SK-MEL-5 (cell line): ENCODE results near the gene RPS27L. TPM values are rescaled to one million over a fixed set of nuclear protein-coding genes. Genes with fewer than 3 reads are reported as not detected.
A peak's percentile ranks its signal among the peaks of the same experiment; 100 is the strongest.

ENCODE experiments used
- DNase-seq: peaks from one replicate; pipeline ENCODE4 v3.0.0-alpha.2; 2016; ENCODE audit warnings: low read depth, low spot score
- in situ Hi-C: cut with HindIII; loops from 2 replicates; pipeline ENCODE4 v1.10.0; 2016; ENCODE audit warnings: low sequenced_read_pairs, high pct_unique_total_duplicates, low pct_unique_long_range_greater_than_20kb
- total RNA-seq: library from RNA; depleted of rRNA; stranded (reverse); fragments of >200 nt; shearing (Covaris generic); gene quantifications from 2 replicates; pipeline ENCODE4 v1.2.3, GENCODE V29; 2014

Gene RPS27L
- total RNA-seq, 1 experiment from 2014 or later, result 373 TPM

DNA sequence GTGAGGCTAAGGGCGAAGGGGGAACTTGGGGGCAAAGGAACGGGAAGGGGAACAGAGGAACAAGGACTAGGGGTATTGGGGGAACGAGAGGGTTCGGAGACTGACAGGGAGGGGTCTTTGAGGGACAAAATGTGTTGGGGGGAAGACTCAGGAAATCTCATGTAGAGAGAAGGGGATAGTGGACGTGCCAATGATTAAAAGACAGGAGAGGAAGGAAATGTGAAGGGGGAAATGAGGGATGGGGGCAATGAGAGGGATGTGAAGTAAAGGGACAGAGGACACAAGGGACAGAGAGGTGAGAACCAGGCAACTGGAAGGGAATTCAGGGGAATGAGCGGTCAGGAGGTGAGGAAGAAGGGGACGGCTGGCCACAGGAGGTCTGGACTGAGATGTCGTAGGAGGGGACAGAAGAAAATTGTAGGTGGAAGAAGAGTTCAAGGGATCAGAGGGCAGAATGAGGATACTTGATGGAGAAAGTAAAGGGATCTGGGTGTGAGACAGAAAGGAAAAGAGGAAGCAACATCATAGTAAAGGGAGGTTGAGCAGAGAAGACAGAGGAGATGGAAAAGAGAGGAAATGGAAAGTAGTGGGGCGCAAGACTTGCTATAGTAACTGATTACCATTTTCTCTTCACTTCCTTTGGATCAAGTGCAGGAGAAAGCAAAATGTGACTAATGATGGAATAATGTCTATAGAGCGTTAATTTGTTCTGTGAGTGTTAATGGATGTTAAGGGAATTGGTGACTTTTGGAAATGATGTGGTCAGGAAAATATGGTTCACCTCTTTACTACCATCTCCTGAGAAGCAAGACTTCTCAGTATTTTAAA, 32.9 kb upstream of the RPS27L start:
- no peak for DNase-seq
- in situ Hi-C loops, result no loop called here

DNA sequence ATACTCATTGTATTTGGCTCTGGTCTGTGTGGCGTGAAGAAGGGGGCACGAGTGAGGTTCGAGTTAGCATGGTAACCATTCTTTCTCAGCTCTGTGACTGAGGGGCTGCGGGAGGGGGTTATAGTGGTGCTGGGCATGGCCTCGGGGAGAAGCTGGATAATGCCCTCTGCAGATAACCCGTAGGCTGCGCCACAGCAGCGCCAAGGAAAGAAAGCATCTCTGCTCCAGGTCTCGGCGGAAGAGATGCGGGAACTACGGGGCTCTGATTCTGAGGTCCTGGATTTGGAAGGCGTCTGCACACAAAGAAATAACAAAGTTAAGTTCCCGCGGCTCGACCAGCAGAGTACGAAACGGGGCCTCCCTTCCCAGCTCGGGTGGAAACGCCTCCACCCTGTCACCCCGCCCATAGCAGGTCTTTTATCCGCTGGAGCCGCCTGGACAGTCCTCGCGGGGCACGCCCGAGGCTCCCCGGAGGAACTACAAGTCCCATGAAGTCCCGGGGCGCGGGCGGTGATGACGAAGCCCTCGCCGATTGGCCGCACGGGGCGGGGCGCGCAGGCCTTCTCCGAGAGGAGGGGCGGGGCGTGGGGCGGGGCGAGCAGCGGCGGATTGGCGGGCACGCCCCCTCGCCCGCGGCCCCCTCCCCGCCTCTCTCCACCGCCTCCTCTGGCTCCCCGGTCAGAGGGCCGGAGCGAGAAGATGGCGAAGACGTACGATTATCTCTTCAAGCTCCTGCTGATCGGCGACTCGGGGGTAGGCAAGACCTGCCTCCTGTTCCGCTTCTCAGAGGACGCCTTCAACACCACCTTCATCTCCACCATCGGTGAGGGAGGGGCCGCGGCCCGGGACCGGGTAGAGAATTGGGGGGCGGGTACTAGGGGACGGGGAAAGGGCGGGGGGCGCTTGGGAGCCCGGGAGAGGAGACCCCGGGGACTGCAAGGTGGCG, 31.9 kb upstream of the RPS27L start, which contains the start of gene RAB8B:
Gene RAB8B (plus strand): TSS at position 681 of the 946 bp plus-strand sequence. CDS start 19 bp downstream, at position 700.
- peak; percentile 94 for DNase-seq
- in situ Hi-C loops, result no loop called here

DNA sequence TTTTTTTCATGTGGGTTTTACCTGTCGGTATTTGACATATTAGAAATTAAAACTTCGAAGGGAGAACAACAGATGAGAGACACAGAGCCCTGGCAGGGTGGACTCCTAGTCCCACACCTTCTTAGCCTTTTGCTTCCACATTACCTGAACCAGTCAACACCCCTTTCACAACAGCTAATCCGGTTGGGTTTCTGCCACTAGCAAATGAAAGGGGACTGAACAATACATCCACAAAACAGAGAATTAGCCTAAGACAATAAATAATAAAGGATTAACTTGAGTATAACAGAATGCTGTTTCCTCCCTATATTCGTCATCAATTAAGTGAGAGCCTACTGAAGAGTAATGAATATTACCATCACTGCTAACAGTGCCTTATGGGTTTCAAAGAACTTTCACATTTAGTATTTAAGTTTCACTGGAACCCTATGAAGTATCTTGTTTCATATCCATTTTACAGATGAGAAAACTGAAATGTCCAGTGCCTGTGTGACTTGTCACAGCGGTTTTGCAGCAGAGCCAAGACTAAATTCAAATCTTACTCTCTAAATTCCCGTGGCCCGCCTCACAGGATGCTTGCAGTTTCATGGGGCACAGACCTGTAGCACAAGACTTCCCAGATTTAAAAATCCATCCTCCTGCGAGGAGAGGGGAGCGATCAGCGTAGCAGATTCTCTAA, 31.1 kb upstream of the RPS27L start:
- in situ Hi-C loops, result no loop called here
- DNase-seq, result no peak

DNA sequence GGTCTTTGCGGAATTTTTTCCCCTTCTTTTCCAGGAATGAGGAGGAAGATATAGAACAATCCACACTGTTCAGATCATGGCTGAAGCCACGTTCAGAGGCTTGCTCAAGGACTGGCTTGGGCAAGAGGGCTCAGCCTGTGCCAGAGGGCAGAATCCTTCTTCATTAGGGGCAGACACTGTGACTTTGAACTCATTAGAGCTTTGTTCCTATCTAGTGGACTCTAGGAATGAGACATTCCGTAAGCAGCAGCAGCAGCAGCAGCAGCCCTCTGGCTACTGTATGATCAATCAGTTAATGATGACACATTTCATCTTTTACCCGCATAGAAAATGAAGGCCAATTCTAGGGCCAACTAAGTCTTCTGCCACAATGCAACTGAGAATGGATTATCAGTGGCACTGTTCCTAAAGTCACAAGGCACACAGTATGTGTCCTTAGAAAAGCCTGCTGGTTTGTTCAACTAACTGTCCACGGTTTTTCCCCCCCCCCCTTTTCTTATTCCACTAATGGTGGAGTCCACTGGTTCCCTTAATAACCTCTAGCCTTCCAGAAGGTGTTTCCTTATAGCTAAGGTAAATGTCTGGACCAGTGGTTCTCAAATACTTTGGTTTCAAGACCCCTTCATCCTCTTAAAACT, 30.4 kb upstream of the RPS27L start:
- in situ Hi-C loops, result no loop called here
- no peak for DNase-seq

DNA sequence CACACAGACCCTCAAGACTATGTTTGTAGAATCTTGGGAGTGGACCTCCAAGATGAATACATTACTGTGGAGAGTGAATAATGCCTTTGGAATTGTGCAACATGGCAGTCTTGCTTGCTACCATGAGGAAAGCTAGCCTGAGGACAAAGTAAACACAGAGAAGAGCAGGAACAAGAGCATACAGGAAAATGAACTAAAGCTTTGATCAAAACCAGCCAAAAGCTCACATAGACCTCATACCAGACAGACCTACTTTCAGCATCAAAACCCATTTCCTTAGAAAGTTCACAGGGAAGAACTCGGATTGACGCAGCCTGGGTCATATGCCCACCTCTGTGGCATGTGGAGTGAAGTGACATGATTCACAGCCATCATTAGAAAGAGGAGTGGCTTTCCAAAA, 28.8 kb upstream of the RPS27L start:
- peak; percentile 86 for DNase-seq
- in situ Hi-C loops, result no loop called here

DNA sequence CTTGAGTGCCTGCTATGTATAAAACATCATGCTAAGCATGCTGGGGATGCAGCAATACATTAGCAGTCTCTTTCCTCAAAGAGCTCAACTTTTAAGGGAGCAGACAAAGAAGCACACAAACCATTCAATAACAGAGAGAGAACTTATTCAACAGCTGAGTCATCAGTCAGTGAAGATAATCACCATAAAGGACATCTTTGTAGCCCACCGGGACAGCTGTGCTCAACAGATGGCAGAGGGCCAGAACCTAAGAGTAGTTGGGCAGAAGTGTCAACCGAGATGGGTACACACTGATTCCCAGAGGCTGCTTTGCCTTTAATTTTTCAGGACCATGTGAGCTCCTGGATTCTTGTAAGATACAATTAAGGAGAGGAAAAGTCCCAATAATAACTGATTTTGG, 27.9 kb upstream of the RPS27L start:
- DNase-seq, result peak; percentile 93
- in situ Hi-C loops, result no loop called here

DNA sequence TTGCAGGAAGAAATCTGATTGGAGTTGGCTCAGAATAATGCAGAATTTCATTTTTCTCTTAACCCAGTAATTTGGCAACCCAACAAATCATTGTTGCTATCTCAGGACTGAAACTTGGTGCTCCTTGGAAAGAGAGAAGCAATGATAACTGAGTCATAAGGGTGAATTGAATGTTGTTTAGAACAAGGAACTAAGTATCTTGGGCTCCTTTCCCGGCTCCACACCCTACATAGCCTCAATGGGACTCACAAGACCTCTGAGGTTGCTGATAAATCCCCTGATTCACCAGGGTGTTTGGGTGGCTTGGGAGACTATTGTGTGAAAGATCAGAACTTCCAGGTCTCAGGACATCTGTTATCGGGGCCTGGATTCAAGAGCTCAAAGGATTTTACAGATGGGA, 24.4 kb upstream of the RPS27L start:
- in situ Hi-C loops, result no loop called here
- DNase-seq, result peak; percentile 43

DNA sequence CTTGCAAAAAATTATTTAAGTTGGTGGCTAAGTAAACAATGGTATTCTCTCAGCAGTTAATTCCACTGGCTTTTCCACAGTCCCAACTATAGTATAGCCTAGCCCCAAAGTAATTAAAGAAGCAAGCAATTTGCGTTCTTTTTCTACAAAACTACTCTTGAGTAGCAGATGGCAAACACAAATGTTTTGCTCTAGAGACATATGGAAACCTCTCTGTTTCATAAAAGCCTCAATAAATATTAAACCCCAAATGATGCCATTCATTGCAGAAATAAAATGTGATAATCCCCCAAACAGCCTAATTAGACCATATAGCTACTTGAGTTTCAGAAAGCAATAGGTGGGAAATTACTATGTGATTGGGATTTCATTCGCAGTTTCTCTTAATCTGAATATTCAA, 23.5 kb upstream of the RPS27L start:
- in situ Hi-C loops, result no loop called here
- no peak for DNase-seq

DNA sequence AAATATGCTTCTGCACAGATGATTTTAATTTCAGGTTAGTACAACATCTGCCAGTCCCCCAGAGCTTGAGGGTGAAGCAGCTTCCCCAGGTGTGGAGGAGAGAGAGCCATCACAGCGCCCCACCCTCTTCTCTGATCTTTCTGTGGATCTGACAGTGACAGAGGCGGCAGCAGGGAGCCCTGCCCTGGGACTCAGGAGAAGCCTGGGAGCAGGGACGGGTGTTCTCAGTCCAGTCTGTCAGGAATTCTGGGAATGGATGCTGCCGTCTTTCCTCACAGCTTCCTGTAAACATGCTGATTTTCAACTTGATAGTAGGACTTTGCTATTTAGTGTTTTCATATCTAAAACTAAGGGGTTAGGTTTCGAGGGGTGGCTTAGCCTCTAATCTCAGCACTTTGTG, 20.8 kb upstream of the RPS27L start:
- in situ Hi-C loops, result no loop called here
- DNase-seq, result no peak

DNA sequence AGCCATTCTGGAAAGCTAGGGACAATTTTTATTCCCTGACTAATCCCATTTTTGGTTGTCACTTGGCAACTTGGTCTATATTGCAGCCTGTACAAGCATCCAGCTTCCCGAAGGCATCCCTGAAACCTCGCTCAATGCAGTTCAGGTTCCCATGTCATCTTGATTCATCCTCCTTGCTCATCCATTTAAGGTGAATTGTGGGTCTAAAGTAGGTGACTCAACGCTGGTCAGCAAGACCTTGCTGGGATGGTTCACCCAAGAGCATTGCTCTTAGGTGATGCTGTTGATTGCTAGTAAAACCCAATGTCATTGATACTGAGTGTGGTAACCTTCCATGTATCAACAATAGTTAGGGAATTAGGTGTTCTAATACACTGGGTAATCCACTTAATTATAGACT, 19.0 kb upstream of the RPS27L start:
- DNase-seq, result no peak
- in situ Hi-C loops, result no loop called here

DNA sequence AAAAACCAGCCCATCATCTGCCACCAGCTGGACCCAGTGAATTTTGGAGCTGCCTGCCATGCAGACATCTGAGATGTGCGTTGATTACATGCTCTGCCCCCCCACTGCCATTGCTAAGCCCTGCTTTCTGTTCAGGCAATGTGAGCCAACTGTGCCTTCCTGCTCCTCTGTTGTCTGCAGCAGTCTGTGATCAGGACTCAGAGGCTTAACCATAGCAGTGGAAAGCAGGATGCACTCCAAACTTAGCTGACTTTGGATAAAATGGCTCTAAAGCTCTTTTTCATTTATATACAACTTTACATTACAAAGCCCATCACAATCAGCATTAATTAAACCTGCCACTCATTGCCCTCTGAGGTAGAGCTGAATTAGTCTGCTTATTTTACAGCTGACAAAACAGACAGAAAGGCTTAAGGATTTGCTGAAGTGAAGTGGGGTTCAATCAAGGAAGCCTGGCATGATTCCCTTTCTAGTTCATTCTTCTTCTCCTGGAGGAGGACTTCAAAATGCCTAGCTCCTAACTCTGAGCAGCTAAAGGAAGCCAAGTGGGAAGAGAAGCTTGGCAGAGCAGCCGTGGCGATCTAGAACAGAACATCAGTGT, 15.7 kb upstream of the RPS27L start:
- in situ Hi-C loops, result no loop called here
- DNase-seq, result no peak

DNA sequence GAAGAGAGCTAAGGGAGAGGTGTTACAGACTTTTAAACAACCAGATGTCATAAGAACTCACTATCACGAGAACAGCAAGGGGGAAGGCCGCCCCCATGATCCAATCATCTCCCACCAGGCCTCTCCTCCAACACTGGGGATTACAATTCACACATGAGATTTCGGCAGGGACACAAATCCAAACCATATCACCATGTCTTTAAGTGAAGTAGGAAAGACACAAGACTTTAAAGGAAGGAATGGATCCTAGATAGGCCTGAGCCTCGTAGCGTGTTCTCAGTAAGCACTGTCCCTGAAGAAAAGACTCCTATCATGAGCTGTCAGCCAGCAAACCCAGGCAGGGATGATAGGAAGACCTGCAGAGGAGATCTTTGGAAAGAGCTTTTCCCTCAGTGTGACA, 15.1 kb upstream of the RPS27L start:
- in situ Hi-C loops, result no loop called here

DNA sequence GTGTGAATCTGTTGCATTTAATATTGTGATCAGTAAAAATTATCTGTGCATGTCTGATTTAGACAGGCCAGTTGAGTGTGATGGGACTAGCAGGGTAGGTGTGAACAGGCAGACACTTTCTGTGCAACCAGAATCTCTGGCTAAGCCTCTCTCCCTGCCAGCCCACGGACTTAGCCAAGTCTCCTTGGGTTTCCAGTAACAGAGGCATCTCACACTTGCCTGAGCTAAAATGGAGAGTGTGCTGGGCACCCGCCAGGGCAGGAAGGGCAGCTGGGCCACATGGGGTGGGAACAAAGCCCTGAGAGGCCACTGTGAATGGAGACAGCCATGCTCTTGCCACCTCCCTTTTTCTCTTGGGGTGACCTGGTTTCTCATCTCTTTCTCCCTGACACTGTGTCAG, 12.5 kb upstream of the RPS27L start:
- in situ Hi-C loops, result no loop called here
- DNase-seq, result no peak

More for the DNA sequence above, 15.1 kb upstream of the RPS27L start:
- DNase-seq, result no peak

DNA sequence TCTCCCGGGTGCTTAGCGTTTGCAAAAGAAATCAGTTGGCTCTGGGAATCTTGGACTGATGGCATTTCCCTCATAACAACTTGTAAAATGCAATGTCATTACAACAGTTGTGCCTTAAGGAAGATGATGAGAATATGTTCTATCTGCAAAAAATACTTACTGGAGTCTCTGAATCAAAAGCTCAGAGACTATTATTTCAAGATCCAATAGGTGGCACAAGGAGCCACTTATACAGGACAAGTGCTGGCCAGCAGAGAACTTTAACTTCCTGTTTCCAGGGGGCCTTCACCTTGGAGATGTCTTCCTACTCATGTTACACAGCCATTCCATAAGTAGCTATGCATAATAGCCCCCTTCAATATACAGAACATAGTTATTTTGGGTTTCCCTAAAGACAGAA, 8.9 kb upstream of the RPS27L start:
- in situ Hi-C loops, result no loop called here
- peak; percentile 53 for DNase-seq

DNA sequence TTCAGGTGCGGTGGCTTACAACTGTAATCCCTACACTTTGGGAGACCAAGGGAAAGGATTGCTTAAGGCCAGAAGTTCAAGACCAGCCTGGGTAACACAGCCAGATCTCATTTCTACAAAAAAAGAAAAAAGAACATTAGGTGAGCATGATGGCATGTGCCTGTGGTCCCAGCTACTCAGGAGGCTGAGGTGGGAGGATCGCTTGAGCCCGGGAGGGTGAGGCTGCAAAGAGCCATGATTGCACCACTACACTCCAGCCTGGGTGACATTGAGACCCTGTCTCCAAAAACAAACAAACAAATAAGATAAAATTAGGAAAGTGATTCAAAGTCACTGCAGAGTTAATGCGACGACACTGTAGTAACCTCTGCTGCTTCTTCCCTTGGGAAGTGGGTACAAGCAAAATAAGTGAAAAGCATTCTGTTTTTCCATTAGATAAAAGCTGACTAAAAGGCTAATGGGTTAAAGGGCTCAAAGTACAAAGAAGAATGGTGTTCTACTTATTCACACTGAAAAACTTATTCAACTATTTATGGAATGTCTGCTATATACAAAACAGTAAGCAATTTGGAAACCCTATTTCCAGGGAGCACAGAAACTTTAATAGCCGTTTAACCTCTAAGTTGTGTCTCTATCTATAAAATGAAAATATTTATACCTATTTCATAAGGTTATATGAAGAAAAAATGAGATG, 8.0 kb upstream of the RPS27L start:
- in situ Hi-C loops, result no loop called here
- DNase-seq, result no peak

DNA sequence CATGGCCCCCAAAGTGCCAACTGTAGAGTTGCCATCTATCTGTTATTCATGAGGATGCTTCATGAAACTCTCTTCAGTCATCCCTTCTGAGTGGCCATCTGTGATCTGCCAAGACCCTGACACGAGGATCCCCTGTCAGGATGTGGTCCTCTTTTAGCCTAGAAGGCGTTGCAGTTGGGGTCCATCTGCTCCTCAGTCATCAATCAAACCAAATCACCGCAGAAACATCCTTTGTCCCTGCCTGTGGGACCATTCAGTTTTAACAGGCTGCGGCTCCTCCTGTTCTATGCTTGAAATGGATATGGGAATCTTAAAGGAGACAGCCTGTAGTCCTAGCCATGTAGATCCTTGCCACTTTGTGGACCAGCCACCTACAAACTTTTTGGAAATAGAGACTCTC, 5.9 kb upstream of the RPS27L start:
- in situ Hi-C loops, result no loop called here
- DNase-seq, result no peak

DNA sequence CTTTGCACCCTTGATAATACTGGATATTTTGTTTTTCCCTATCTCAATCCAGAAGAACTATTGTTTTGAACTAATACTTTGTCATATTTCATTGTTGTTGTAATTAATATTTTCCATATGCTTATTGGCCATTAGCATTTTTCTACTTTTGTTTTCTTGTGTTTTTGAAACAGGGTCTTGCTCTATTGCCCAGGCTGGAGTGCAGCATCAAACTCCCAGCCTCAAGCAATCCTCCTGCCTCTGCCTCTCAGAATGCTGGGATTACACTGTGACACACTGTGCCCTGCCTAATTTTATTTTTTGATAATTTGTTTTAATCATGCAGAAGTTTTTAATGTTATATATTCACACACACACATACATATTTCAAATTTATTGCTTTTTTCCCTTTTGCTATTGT, 3.4 kb upstream of the RPS27L start:
- in situ Hi-C loops, result no loop called here
- DNase-seq, result no peak
